SK-N-SH (cell line): Measurements from ENCODE around the gene GYS1. TPM values are rescaled to one million over a fixed set of nuclear protein-coding genes. Genes with fewer than 3 reads are reported as not detected.

ENCODE experiments used
- CTCF ChIA-PET: fragments of 300-600, 350-600 bp; formaldehyde crosslinking; extraction: SDS; loops from one replicate; lab custom pipeline; 2021; lab: Yijun Ruan, JAX
- POLR2A ChIA-PET: fragments of 350-600 bp; sonication (Branson Sonifier 250); formaldehyde crosslinking; extraction: SDS; loops from one replicate; lab custom pipeline; 2020; ENCODE audit warnings: antibody characterized with exemption, inconsistent platforms; lab: Yijun Ruan, JAX
- DNase-seq: peaks from one replicate; pipeline ENCODE4 v3.0.0; 2012
- H2AFZ ChIP-seq: fragments of 200-600 bp; sonication (generic); 2 replicates; pipeline ENCODE4 v1.8.1; 2016; ENCODE audit warnings: antibody characterized with exemption, mild to moderate bottlenecking, low read depth
- H3F3A ChIP-seq: fragments of 200-600 bp; sonication (generic); replicated peaks from 2 replicates; pipeline ENCODE3; 2016; ENCODE audit warnings: antibody characterized with exemption, mild to moderate bottlenecking; ENCODE audit not compliant: insufficient read depth
- H3K27ac ChIP-seq, 2 experiments: fragments of 200-500 bp in 1 of 2; fragments of 200-600 bp in 1 of 2; sonication (Bioruptor generic) in 1 of 2; sonication (generic), shearing (Covaris generic) in 1 of 2; 2 replicates each; pipeline versions ENCODE4 v1.5.1 to v1.6.1; 2014 to 2016; ENCODE audit warnings: low read depth in 2 of 2, inconsistent platforms in 1 of 2, low read length in 1 of 2, mild to moderate bottlenecking in 1 of 2, mixed read lengths in 1 of 2
- H3K27me3 ChIP-seq: fragments of 200-600 bp; sonication (generic), shearing (Covaris generic); 2 replicates; pipeline ENCODE4 v1.6.1; 2016; ENCODE audit warnings: mixed run types; ENCODE audit not compliant: insufficient read depth
- H3K36me3 ChIP-seq, 2 experiments: fragments of 200-500 bp in 1 of 2; fragments of 200-600 bp in 1 of 2; sonication (Bioruptor generic) in 1 of 2; sonication (generic) in 1 of 2; replicated peaks in 1 of 2; 2 replicates each; pipeline versions ENCODE3 to v1.5.1; 2014 to 2016; ENCODE audit warnings: low read length in 1 of 2, mild to moderate bottlenecking in 1 of 2; ENCODE audit not compliant: insufficient read depth in 2 of 2, control insufficient read depth in 1 of 2
- H3K4me1 ChIP-seq, 2 experiments: fragments of 200-500 bp in 1 of 2; fragments of 200-600 bp in 1 of 2; sonication (Bioruptor generic) in 1 of 2; sonication (generic), shearing (Covaris generic) in 1 of 2; 2 replicates each; pipeline versions ENCODE4 v1.5.1 to v1.6.1; 2014 to 2016; ENCODE audit warnings: low read depth in 1 of 2, low read length in 1 of 2, mixed run types in 1 of 2; ENCODE audit not compliant: insufficient read depth in 2 of 2, control insufficient read depth in 1 of 2
- H3K4me2 ChIP-seq: fragments of 200-600 bp; sonication (generic), shearing (Covaris generic); 2 replicates; pipeline ENCODE4 v1.6.1; 2017; ENCODE audit warnings: mixed run types
- H3K4me3 ChIP-seq, 2 experiments: fragments of 200-500 bp in 1 of 2; fragments of 200-600 bp in 1 of 2; sonication (Bioruptor generic) in 1 of 2; sonication (generic), shearing (Covaris generic) in 1 of 2; 2 replicates each; pipeline versions ENCODE4 v1.5.1 to v1.8.1; 2014 to 2016; ENCODE audit warnings: low read depth in 2 of 2, inconsistent platforms in 1 of 2, low read length in 1 of 2, mild to moderate bottlenecking in 1 of 2, mixed read lengths in 1 of 2, moderate library complexity in 1 of 2
- H3K79me2 ChIP-seq: fragments of 200-600 bp; sonication (generic); 2 replicates; pipeline ENCODE4 v1.8.1; 2017; ENCODE audit warnings: mild to moderate bottlenecking; ENCODE audit not compliant: insufficient read depth
- H3K9ac ChIP-seq: fragments of 200-600 bp; sonication (generic); 2 replicates; pipeline ENCODE4 v1.6.1; 2017; ENCODE audit warnings: mixed run types
- H3K9me2 ChIP-seq: fragments of 200-600 bp; sonication (generic); 2 replicates; pipeline ENCODE4 v1.6.1; 2017; ENCODE audit warnings: mixed run types
- H3K9me3 ChIP-seq: fragments of 200-600 bp; sonication (generic); 2 replicates; pipeline ENCODE4 v1.6.1; 2017; ENCODE audit warnings: mixed run types, mild to moderate bottlenecking, moderate library complexity
- H4K20me1 ChIP-seq: fragments of 200-600 bp; sonication (generic); 2 replicates; pipeline ENCODE4 v1.6.1; 2017; ENCODE audit warnings: mild to moderate bottlenecking, mixed run types; ENCODE audit not compliant: insufficient read depth
- CHD2 ChIP-seq: fragments of 150-350 bp; IDR thresholded peaks from 2 replicates; pipeline ENCODE4 v1.6.1; 2018; ENCODE audit warnings: low read length; ENCODE audit not compliant: partially characterized antibody
- ELF1 ChIP-seq: IDR thresholded peaks from 2 replicates; pipeline ENCODE4 v1.4.0; 2012
- GABPA ChIP-seq: IDR thresholded peaks from 2 replicates; pipeline ENCODE4 v1.4.0; 2012; ENCODE audit warnings: low read depth, mild to moderate bottlenecking
- IRF3 ChIP-seq: fragments of 150-350 bp; IDR thresholded peaks from 2 replicates; pipeline ENCODE4 v1.6.1; 2016; ENCODE audit warnings: mild to moderate bottlenecking, low read depth, low read length
- MEF2A ChIP-seq: IDR thresholded peaks from 2 replicates; pipeline ENCODE4 v1.4.0; 2012; ENCODE audit warnings: low read depth, borderline replicate concordance
- REST ChIP-seq: IDR thresholded peaks from 2 replicates; pipeline ENCODE4 v1.6.1; 2012; ENCODE audit warnings: mild to moderate bottlenecking, low read depth, low read length, moderate library complexity
- RFX5 ChIP-seq: IDR thresholded peaks from 2 replicates; pipeline ENCODE4 v1.6.1; 2012; ENCODE audit warnings: mild to moderate bottlenecking, improper control_type of control experiment, low read length
- RXRA ChIP-seq: IDR thresholded peaks from 2 replicates; pipeline ENCODE4 v1.4.0; 2012; ENCODE audit warnings: low read depth, mild to moderate bottlenecking, borderline replicate concordance
- USF1 ChIP-seq: IDR thresholded peaks from 2 replicates; pipeline ENCODE4 v1.4.0; 2012; ENCODE audit warnings: low read depth, borderline replicate concordance
- YY1 ChIP-seq: IDR thresholded peaks from 2 replicates; pipeline ENCODE4 v1.4.0; 2012; ENCODE audit warnings: low read depth, mild to moderate bottlenecking
- ZBTB33 ChIP-seq: IDR thresholded peaks from 2 replicates; pipeline ENCODE4 v1.4.0; 2012; ENCODE audit warnings: low read depth, borderline replicate concordance
- WGBS: methylation state at CpG from one replicate; pipeline ENCODE4 v1.1.6; 2017; ENCODE audit warnings: low lambda C conversion rate; 5-methylcytosine and 5-hydroxymethylcytosine counted together
- polyA plus RNA-seq, 3 experiments: library from polyadenylated mRNA; depleted of rRNA; stranded (reverse); fragments of >200 nt; gene quantifications; 2 replicates each; pipeline ENCODE4 v1.2.3, GENCODE V29; 2012

Gene GYS1
- polyA plus RNA-seq, 1 of the 3 experiments (the other 2 are of a cell fraction) = 25.3 TPM

GRCh38 chr19:48977061-48977460 is 16.0 kb downstream of the GYS1 start (continued):
- TF ChIP-seq ZBTB33 = no peak
- no peak for TF ChIP-seq USF1
- no peak for TF ChIP-seq RXRA
- TF ChIP-seq MEF2A = no peak
- TF ChIP-seq REST = no peak

- no peak overlapping the region for H3K27ac ChIP-seq
- TF ChIP-seq GABPA = peak; percentile 65
- TF ChIP-seq RFX5 = no peak
- no peak for TF ChIP-seq IRF3
- peak; percentile 72 for TF ChIP-seq CHD2
- TF ChIP-seq ELF1 = peak; percentile 61; the same call in 1 of the 2 replicates
- no peak for TF ChIP-seq YY1
- TF ChIP-seq, all 33 proteins: peak for 3
- H3K36me3 ChIP-seq = peaks cover 8 to 33% of the 10 kb centered on the region in 2 experiments
- H3K4me1 ChIP-seq = no peaks in the 10 kb centered on the region
- H2AFZ ChIP-seq = no peak overlapping the region
- no peaks in the 10 kb centered on the region for H4K20me1 ChIP-seq
- 89% methylated on average over 11 of the region's 13 CpGs for WGBS
- ChIA-PET CTCF (interaction anchor here (1.0 to 4.5 kb wide), 5 partner anchors 8 to 188 kb away, joined by 3 to 27 read pairs (median 4); partner anchors contain the start of genes GYS1 and RUVBL2), POLR2A (interaction anchor here (0.9 kb wide), 1 partner anchor 10 kb away, joined by 3 read pairs; no protein-coding TSS in a partner anchor)
- DNase-seq = peak; percentile 72
- H3K9me3 ChIP-seq = no peaks in the 10 kb centered on the region
- peaks cover 21% of the 10 kb centered on the region for H3F3A ChIP-seq
- H3K79me2 ChIP-seq = no peaks in the 10 kb centered on the region
- H3K9me2 ChIP-seq = no peaks in the 10 kb centered on the region
- no peak overlapping the region for H3K4me2 ChIP-seq
- H3K9ac ChIP-seq = no peak overlapping the region
- no peak overlapping the region for H3K4me3 ChIP-seq
- H3K27me3 ChIP-seq = no peaks in the 10 kb centered on the region
Measured at GRCh38 chr19:48975947-48976847, 16.9 kb downstream of the GYS1 start.
